Muscle layer of duodenum (tissue), 2 donors: ENCODE data around the gene PPL.

ENCODE experiments used
- H3K27ac ChIP-seq: one replicate; pipeline ENCODE4 v1.7.0; 2013; ENCODE audit warnings: mild to moderate bottlenecking, low read length
- H3K27me3 ChIP-seq: one replicate; pipeline ENCODE4 v1.7.0; 2013; ENCODE audit warnings: low read depth, mild to moderate bottlenecking, control low read depth, low read length
- H3K36me3 ChIP-seq, 2 donors: one replicate each; pipeline ENCODE4 v1.7.0; 2013; ENCODE audit warnings: low read length in 2 of 2, control low read depth in 1 of 2, mild to moderate bottlenecking in 1 of 2; ENCODE audit not compliant: insufficient read depth in 2 of 2, control insufficient read depth in 1 of 2
- H3K4me1 ChIP-seq, 2 donors: one replicate each; pipeline ENCODE4 v1.7.0; 2013; ENCODE audit warnings: low read length in 2 of 2, mild to moderate bottlenecking in 2 of 2, control low read depth in 1 of 2, moderate library complexity in 1 of 2; ENCODE audit not compliant: insufficient read depth in 2 of 2, control insufficient read depth in 1 of 2
- H3K4me3 ChIP-seq, 2 donors: one replicate each; pipeline ENCODE4 v1.7.0; 2013; ENCODE audit warnings: low read length in 2 of 2, low read depth in 1 of 2, mild to moderate bottlenecking in 1 of 2
- H3K9me3 ChIP-seq, 2 donors: one replicate each; pipeline ENCODE4 v1.7.0; 2013; ENCODE audit warnings: low read length in 2 of 2, control low read depth in 1 of 2, mild to moderate bottlenecking in 1 of 2; ENCODE audit not compliant: control insufficient read depth in 1 of 2
- donor health status: healthy.

PPL gene

DNA sequence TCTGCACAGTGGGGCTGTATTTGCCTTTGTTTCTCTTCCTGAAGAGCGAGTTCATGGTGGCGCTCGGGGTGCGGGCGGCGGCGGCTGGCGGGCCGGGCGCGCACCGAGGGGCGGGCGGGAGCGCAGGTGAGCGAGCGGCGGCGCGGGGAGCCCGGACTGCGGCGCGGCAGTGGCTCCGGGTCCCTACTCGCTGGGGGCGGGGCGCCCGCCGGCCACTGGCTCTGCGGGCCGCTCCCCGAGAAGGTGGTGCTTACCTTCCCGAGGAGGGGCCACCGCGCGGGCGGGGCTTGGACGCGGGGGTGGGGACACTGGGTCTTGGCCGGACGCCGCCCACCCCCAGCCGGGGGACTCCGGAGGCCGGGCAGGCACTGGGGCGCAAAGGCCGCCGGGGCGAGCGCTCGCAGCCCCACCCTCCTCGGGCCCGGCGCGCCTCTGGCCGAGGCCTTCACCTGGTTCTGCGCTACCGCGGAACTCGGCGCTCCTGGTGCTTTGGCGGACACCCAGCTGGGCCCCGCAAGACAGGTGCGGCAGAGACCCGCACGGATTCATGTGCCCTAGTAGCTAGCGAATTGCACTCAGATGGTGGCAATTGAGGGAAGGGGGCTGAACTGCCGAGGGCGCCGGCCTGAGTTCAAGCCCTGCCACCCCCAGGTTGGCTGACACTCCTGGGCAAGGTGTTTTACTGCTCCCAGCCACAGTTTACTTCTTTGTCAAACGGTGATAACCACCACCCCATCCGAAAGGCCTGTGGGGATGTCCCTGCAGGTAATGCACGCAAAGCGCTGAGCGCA, at the start of gene PPL:
Gene PPL, minus strand, starts transcription at position 158 of the 791 bp plus-strand sequence. Its CDS starts 103 bp downstream, at position 55.
- Histone ChIP-seq H3K27me3 (no peaks in the 10 kb centered on the region), H3K27ac (peak within 1 kb of the TSS; percentile 56), H3K36me3 (no peaks in the 10 kb centered on the region), H3K4me1 (peaks cover 0 to 21% of the 10 kb centered on the region in 2 donors), H3K4me3 (peak within 1 kb of the TSS; percentile 69 to 74), H3K9me3 (no peaks in the 10 kb centered on the region)

GRCh38 chr16:4984174-4984990, 47.4 kb upstream of the PPL start:
- Histone ChIP-seq H3K4me3 (no peak overlapping the region), H3K9me3 (peaks cover 0 to 3% of the 10 kb centered on the region in 2 donors), H3K27ac (no peak overlapping the region), H3K36me3 (no peaks in the 10 kb centered on the region), H3K27me3 (peaks cover 9% of the 10 kb centered on the region), H3K4me1 (peaks cover 0 to 18% of the 10 kb centered on the region in 2 donors)

DNA sequence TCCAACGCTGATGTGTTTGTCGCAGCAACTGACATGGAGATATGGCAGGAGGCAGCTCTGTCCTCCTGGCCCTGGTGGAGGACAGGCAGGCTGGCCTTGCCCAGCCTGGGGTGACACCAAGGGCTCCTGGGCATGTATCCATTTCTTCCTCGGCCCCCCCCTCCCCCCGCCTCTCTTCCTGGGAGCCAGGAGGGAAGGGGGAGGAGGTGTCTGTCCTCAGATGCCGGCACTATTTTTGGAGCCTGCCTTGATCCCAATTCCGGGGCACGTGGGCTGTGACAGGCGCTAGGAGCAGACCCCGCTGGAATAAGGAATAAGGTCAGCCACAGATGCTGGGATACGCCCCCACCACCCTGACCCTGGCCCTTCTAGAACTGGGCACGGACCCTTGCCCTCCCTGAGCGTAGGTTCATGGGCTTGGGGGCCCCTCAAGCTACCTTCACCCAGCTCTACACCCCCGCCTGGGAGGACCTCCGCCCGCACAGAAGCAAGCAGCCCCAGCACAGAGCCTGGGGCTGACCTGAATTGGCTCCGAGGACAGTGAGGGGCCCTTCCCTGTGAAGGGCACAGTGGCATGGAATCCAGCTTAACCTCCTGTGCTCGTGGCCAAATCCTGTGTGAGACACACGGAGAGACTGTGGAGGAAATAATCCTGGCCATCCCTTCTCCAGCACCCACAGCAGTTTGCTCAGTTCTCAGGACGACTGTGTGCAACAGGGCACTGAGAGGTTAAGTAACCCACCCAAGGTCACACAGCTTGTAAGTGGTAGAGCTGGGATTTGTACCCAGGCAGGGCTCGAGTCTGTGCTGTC, 45.3 kb upstream of the PPL start:
- Histone ChIP-seq H3K27ac (no peak overlapping the region), H3K36me3 (no peaks in the 10 kb centered on the region), H3K27me3 (no peaks in the 10 kb centered on the region), H3K9me3 (peaks cover 0 to 3% of the 10 kb centered on the region in 2 donors), H3K4me3 (no peak overlapping the region), H3K4me1 (peaks cover 0 to 10% of the 10 kb centered on the region in 2 donors)

GRCh38 chr16:4981473-4981872, 44.5 kb upstream of the PPL start:
- Histone ChIP-seq H3K27ac (no peak overlapping the region), H3K4me1 (peaks cover 0 to 10% of the 10 kb centered on the region in 2 donors), H3K9me3 (peaks cover 0 to 3% of the 10 kb centered on the region in 2 donors), H3K27me3 (no peaks in the 10 kb centered on the region), H3K36me3 (no peaks in the 10 kb centered on the region), H3K4me3 (no peak overlapping the region)

GRCh38 chr16:4980691-4981090, 43.7 kb upstream of the PPL start:
- Histone ChIP-seq H3K27me3 (no peaks in the 10 kb centered on the region), H3K27ac (no peak overlapping the region), H3K4me1 (peaks cover 0 to 10% of the 10 kb centered on the region in 2 donors)

GRCh38 chr16:4979736-4980660, 43.0 kb upstream of the PPL start:
- Histone ChIP-seq H3K27me3 (no peaks in the 10 kb centered on the region), H3K4me1 (peaks cover 0 to 10% of the 10 kb centered on the region in 2 donors), H3K4me3 (no peak overlapping the region), H3K27ac (no peak overlapping the region), H3K36me3 (no peaks in the 10 kb centered on the region), H3K9me3 (peaks cover 0 to 3% of the 10 kb centered on the region in 2 donors)

More at GRCh38 chr16:4980691-4981090, 43.7 kb upstream of the PPL start:
- Histone ChIP-seq H3K4me3 (no peak overlapping the region), H3K36me3 (no peaks in the 10 kb centered on the region), H3K9me3 (peaks cover 0 to 3% of the 10 kb centered on the region in 2 donors)

DNA sequence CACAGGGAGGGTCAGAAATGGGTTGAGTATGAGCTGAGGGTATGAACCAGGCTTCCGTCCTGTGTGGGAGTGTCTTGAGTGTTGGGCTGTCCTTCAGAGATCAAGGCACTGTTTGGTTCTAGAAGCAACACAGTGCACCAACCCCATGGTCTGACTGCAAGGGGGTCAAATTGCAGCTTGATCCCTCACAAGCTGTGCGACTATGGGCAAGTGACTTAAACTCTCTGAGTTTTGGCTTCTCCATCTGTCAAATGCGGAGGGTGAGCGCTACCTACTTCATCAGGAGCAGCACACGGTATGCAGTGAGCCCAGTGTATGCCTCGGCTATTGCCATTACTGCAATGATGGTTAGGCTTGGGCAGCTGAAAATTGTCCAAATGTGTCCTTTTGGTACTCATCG, 42.2 kb upstream of the PPL start:
- Histone ChIP-seq H3K27ac (no peak overlapping the region), H3K27me3 (no peaks in the 10 kb centered on the region), H3K36me3 (no peaks in the 10 kb centered on the region), H3K9me3 (peaks cover 0 to 2% of the 10 kb centered on the region in 2 donors), H3K4me3 (no peak overlapping the region), H3K4me1 (peaks cover 0 to 10% of the 10 kb centered on the region in 2 donors)

- no peaks in the 10 kb centered on the region for H3K36me3 ChIP-seq
- no peaks in the 10 kb centered on the region for H3K9me3 ChIP-seq
- no peak overlapping the region for H3K4me3 ChIP-seq
- no peak overlapping the region for H3K27ac ChIP-seq
- no peaks in the 10 kb centered on the region for H3K4me1 ChIP-seq
- H3K27me3 ChIP-seq: no peaks in the 10 kb centered on the region
Measured at GRCh38 chr16:4976611-4977145, 39.7 kb upstream of the PPL start.

GRCh38 chr16:4976079-4976478, 39.1 kb upstream of the PPL start:
- Histone ChIP-seq H3K36me3 (no peaks in the 10 kb centered on the region), H3K9me3 (no peaks in the 10 kb centered on the region), H3K27ac (no peak overlapping the region), H3K4me1 (no peaks in the 10 kb centered on the region), H3K27me3 (no peaks in the 10 kb centered on the region), H3K4me3 (no peak overlapping the region)

DNA sequence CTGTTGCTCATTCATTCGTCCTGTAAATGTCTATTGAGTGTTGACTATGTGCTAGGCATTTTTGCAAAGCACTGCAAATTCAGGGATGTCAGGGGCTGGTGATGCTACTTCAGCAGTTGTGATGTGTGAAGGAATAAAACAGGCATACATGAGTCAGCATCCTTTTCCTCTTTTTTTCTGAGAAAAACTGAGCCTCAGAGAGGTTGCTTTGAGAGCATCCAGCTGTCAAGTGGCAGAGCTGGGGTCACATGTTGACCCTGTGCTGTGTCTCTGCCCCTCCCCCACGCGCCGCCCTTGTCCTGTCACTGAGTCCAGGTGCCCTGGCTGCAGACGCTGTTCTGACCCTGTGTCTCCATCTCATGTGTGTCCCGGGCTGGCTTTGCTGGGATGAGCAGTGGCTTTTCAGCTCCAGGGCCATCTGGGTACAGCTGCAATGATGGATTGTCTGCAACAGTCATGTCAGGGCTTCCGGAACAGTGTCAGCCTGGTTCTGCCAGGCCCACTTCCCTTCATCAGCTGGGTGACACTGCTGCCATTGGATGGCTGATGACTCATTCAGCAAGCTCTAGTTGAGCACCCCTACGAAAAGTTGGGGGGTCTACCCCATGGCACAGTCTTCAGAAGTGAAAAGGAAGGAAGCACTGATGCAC, 36.1 kb upstream of the PPL start:
- H3K4me1 ChIP-seq: no peaks in the 10 kb centered on the region
- H3K36me3 ChIP-seq: no peaks in the 10 kb centered on the region
- H3K4me3 ChIP-seq: no peak overlapping the region
- no peaks in the 10 kb centered on the region for H3K9me3 ChIP-seq
- no peaks in the 10 kb centered on the region for H3K27me3 ChIP-seq
- H3K27ac ChIP-seq: no peak overlapping the region
